KMS-11 (cell line): ENCODE measurements around the gene GNL3L.

Experiments
- H2AFZ ChIP-seq: fragments of 200-600 bp; sonication (generic); 2 replicates; pipeline ENCODE4 v1.6.1; 2016; ENCODE audit warnings: antibody characterized with exemption, mixed run types, low read depth
- H3K27ac ChIP-seq: fragments of 200-600 bp; sonication (generic); 2 replicates; pipeline ENCODE4 v1.6.1; 2016; ENCODE audit warnings: mild to moderate bottlenecking, mixed run types
- H3K27me3 ChIP-seq: fragments of 200-600 bp; sonication (generic); 2 replicates; pipeline ENCODE4 v1.6.1; 2017; ENCODE audit warnings: mild to moderate bottlenecking, low read depth, mixed run types, moderate library complexity; ENCODE audit not compliant: insufficient read depth
- H3K36me3 ChIP-seq: fragments of 200-600 bp; sonication (generic); 2 replicates; pipeline ENCODE4 v1.6.1; 2017; ENCODE audit warnings: mild to moderate bottlenecking, mixed run types; ENCODE audit not compliant: insufficient read depth
- H3K4me1 ChIP-seq: fragments of 200-600 bp; sonication (generic); 2 replicates; pipeline ENCODE4 v1.6.1; 2016; ENCODE audit warnings: mild to moderate bottlenecking, low read depth, mixed run types; ENCODE audit not compliant: poor library complexity, severe bottlenecking
- H3K4me2 ChIP-seq: fragments of 200-600 bp; sonication (generic); 2 replicates; pipeline ENCODE4 v1.7.0; 2016; ENCODE audit warnings: mild to moderate bottlenecking, mixed run types
- H3K4me3 ChIP-seq: fragments of 200-600 bp; sonication (generic); IDR thresholded peaks from 2 replicates; pipeline ENCODE4 v1.6.1; 2017; ENCODE audit warnings: low read depth, low read length, mixed read lengths; ENCODE audit not compliant: insufficient read depth
- H3K79me2 ChIP-seq: fragments of 200-600 bp; sonication (generic); 2 replicates; pipeline ENCODE4 v1.6.1; 2016; ENCODE audit warnings: low read depth, mixed run types; ENCODE audit not compliant: insufficient read depth
- H3K9ac ChIP-seq: fragments of 200-600 bp; sonication (generic); 2 replicates; pipeline ENCODE4 v1.6.1; 2016; ENCODE audit warnings: mild to moderate bottlenecking, mixed run types
- H4K20me1 ChIP-seq: fragments of 200-600 bp; sonication (generic); 2 replicates; pipeline ENCODE4 v1.6.1; 2016; ENCODE audit warnings: mild to moderate bottlenecking, mixed run types; ENCODE audit not compliant: insufficient read depth
- TF ChIP-seq, protein P1 (sequence below): fragments of 200-600 bp; sonication (generic); conservative IDR thresholded peaks from 2 replicates; pipeline ENCODE4 v1.6.1; 2017; ENCODE audit warnings: low read depth, mild to moderate bottlenecking, antibody characterized with exemption, low read length, moderate library complexity, mixed read lengths

The GNL3L gene

DNA sequence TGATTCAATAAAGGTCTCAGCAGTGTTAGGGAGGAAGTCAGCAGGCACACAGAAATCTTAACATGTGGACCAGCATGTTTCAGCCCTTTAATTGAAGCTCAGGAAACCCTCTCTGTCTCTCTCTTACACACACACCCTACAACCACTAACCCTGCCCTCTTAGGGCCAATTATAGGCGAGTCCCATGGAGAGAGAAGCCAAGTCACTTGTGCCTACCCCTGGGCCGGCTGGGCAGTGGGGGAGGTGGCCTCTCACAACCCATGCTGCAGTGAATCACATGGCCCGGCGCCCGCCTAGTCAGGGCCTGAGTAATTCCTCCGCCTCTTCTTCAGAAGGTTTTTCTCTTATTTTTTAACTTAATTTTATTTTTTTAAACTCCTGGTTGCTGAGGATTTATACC, 37.7 kb upstream of the GNL3L start:
- no peaks in the 10 kb centered on the region for H4K20me1 ChIP-seq
- H2AFZ ChIP-seq = no peak overlapping the region
- H3K27me3 ChIP-seq = no peaks in the 10 kb centered on the region
- no peak overlapping the region for H3K27ac ChIP-seq
- H3K79me2 ChIP-seq = no peaks in the 10 kb centered on the region
- H3K4me3 ChIP-seq = no peak overlapping the region
- H3K36me3 ChIP-seq = no peaks in the 10 kb centered on the region
- TF ChIP-seq, protein P1, sequence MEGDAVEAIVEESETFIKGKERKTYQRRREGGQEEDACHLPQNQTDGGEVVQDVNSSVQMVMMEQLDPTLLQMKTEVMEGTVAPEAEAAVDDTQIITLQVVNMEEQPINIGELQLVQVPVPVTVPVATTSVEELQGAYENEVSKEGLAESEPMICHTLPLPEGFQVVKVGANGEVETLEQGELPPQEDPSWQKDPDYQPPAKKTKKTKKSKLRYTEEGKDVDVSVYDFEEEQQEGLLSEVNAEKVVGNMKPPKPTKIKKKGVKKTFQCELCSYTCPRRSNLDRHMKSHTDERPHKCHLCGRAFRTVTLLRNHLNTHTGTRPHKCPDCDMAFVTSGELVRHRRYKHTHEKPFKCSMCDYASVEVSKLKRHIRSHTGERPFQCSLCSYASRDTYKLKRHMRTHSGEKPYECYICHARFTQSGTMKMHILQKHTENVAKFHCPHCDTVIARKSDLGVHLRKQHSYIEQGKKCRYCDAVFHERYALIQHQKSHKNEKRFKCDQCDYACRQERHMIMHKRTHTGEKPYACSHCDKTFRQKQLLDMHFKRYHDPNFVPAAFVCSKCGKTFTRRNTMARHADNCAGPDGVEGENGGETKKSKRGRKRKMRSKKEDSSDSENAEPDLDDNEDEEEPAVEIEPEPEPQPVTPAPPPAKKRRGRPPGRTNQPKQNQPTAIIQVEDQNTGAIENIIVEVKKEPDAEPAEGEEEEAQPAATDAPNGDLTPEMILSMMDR = no peak
- no peaks in the 10 kb centered on the region for H3K4me1 ChIP-seq
- no peak overlapping the region for H3K4me2 ChIP-seq
- no peak overlapping the region for H3K9ac ChIP-seq

DNA sequence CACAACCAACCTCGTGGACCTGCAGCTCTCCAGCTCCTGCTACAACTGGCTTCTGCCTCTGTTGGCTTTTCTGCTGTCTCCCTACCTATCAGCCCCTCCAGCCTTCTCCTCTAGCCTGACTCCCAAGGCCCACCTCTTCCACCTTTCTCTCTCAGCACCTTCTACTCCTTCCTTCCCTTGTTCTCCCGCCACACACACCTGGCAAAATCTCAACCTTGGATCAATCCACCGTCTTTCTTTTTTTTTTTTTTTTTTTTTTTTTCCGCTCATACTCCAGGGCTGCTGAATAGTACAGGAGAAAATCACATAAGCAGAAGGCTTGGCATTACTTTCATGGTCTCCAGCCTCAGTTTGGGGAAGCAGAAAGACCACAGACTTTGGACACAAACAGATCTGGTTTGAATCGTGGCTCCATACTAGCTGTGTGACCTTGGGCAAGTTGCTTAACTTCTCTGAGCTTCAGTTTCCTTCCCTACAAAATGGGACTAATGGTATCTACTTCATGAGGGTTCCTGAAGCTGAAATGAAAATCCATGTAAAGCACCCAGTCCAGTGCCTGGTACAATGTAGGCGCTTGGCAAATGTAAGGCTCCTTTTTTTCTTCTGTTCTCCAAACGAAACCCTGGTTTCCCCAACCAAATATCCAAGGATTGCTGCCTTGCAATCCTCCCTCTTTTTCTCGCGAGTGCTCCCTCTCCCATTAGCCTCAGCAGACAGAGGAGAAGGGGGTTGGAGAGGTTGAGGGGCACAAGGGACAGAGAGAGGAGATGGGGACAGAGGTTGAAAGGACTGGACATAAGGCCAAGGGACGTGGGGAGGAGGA, 35.6 kb upstream of the GNL3L start:
- Histone ChIP-seq H3K27me3 (no peaks in the 10 kb centered on the region), H4K20me1 (no peaks in the 10 kb centered on the region), H2AFZ (no peak overlapping the region), H3K4me1 (no peaks in the 10 kb centered on the region), H3K9ac (no peak overlapping the region), H3K4me3 (no peak overlapping the region), H3K79me2 (no peaks in the 10 kb centered on the region), H3K36me3 (no peaks in the 10 kb centered on the region), H3K4me2 (peak overlapping the region; percentile 17; the same call in 1 of the 2 replicates), H3K27ac (no peak overlapping the region)
- TF ChIP-seq, protein P1 = no peak

DNA sequence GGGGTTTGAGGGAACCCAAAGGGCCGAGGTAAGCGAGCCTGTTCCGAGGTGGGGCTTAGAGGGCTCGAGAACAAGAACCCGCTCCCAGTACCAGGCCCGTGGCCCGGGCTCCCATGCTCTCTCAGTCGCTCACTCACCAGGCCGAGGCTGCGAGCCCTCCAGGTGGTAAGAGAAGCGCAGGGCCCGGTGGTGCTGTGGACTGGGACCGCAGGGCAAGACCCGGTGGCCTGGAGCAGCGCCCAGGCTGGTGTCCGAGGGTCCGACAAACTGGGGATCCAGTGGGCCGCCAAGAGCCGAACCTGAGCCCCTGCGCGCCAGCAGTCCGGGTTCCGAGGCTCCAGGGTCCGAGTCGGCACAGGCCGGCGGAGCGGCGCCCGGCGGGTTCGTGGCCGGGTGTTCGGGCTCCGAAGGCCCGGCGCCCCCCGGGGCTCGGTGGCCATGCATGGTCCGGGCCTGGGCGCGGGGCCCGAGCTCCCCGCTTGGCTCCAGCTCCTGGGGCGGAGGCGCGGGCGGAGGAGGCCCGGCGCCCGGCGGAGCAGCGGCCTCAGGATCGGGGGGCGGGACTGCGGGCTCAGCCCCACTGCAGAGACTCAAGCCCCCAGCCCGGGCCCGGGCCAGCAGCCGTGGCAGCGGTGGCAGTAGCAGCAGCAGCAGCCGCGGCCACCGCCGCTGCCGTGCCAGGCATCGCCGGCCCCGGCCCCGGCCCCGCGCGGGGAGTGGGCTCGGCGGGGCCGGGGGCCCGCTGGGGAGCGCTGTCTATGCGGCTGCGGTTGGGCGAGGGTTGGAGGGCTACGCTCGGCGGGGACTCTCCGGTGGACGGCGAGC, 34.8 kb upstream of the GNL3L start:
- Histone ChIP-seq H3K4me1 (no peaks in the 10 kb centered on the region), H3K4me2 (peak overlapping the region; percentile 42; the same call in 1 of the 2 replicates), H4K20me1 (no peaks in the 10 kb centered on the region), H3K9ac (peak overlapping the region; percentile 35; the same call in 1 of the 2 replicates), H3K27ac (no peak overlapping the region), H3K4me3 (no peak overlapping the region), H3K79me2 (no peaks in the 10 kb centered on the region), H3K27me3 (no peaks in the 10 kb centered on the region), H3K36me3 (no peaks in the 10 kb centered on the region), H2AFZ (peak overlapping the region; percentile 82)
- TF ChIP-seq, protein P1 = no peak

DNA sequence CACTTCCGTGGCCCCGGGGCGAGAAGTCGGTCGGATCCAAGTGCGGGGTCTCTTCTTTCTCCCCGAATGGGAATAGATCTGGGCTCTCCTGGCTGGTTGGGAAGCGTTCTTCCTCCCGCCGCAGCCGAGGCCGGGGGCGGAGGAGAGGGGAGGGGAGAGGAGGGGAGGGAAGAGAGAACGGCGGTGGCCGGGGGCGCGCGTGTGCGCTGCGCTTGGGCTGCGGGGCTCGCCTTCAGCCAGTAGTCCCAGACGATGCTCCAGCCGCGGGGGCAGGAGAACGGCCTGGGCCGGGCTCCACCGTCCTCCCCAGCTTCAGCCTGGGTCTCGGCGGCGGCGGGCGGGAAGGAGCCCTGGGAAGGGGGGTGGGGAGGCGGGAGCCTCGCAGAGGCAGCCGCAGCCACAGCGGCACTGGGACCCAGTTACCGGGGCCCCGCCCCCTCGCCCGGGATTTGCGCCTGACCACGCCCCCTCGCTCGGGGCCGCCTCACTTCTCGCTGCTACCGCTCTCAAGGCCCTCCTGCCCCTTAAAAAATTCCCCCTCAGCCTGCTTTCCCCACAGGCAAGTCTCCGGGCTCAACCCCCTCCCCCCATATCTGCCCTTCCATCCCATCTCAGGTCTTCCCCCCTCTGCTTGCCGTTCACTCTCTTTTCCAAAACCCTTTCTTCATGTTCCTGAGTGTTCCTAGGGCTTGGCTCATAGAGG, 34.1 kb upstream of the GNL3L start, which contains the start of gene FGD1:
Gene FGD1, minus strand, starts transcription at position 421 of the 703 bp plus-strand sequence. CDS start 802 bp downstream, outside the sequence.
- TF ChIP-seq, protein P1 = no peak
- H3K9ac ChIP-seq = peak within 1 kb of the TSS; percentile 35; the same call in 1 of the 2 replicates
- H2AFZ ChIP-seq = peak within 1 kb of the TSS; percentile 82
- H3K4me3 ChIP-seq = no peak within 1 kb of the TSS
- no peak within 1 kb of the TSS for H3K27ac ChIP-seq
- H3K36me3 ChIP-seq = no peaks in the 10 kb centered on the region
- H3K4me1 ChIP-seq = no peaks in the 10 kb centered on the region
- H3K79me2 ChIP-seq = no peaks in the 10 kb centered on the region
- H3K4me2 ChIP-seq = peak within 1 kb of the TSS; percentile 42; the same call in 1 of the 2 replicates
- H3K27me3 ChIP-seq = no peaks in the 10 kb centered on the region
- no peaks in the 10 kb centered on the region for H4K20me1 ChIP-seq
